Mammary epithelial cell (primary cell): ENCODE data around the gene MYO10.

ENCODE experiments used
- CTCF ChIP-seq, 2 donors: IDR thresholded peaks in 1 of 2; conservative IDR thresholded peaks in 1 of 2; 2 replicates each; pipeline ENCODE4 v1.5.1; 2011 to 2012; ENCODE audit warnings: inconsistent platforms in 2 of 2, low read length in 2 of 2, mild to moderate bottlenecking in 2 of 2, control low read depth in 1 of 2, low read depth in 1 of 2; ENCODE audit not compliant: insufficient read depth in 1 of 2; ENCODE audit errors: extremely low read depth in 1 of 2
- EZH2 ChIP-seq: IDR thresholded peaks from 2 replicates; pipeline ENCODE4 v1.6.1; 2012; ENCODE audit warnings: low read length, inconsistent platforms, borderline replicate concordance

- no peak for TF ChIP-seq CTCF (conservative IDR thresholded peaks at IDR 0.05 in 1 of 2, IDR thresholded peaks at IDR 0.05 in 1 of 2; ENCODE audit: extremely low read depth in 1 of 2, insufficient read depth in 1 of 2, low read depth in 1 of 2, low read length in 2 of 2)
- TF ChIP-seq EZH2, result no peak
These were observed 21.5 kb upstream of the MYO10 start for GRCh38 chr5:16957304-16958196.
